Activated naive CD4-positive, alpha-beta T cell treated with anti-CD3 and anti-CD28 coated beads, Interleukin-2, amount 10 ng/mL, durations not matched to agents 7 days and 5 days (primary cell): ENCODE measurements around the gene PTPRF.

ENCODE experiments used
- CTCF ChIA-PET: fragments of 350-600 bp; sonication (Branson Sonifier 250); formaldehyde crosslinking; loops from one replicate; lab custom pipeline; 2021; ENCODE audit warnings: antibody characterized with exemption; lab: Charles Lee
- DNase-seq: peaks from one replicate; pipeline ENCODE4 v3.0.0-alpha.2; 2020
- H3K27ac Mint-ChIP-seq: one replicate; pipeline ENCODE4 v1.8.0; 2021; ENCODE audit warnings: mild to moderate bottlenecking, moderate library complexity, mixed read lengths
- H3K27me3 Mint-ChIP-seq: one replicate; pipeline ENCODE4 v1.8.0; 2021; ENCODE audit warnings: mild to moderate bottlenecking, mixed read lengths
- H3K36me3 Mint-ChIP-seq: one replicate; pipeline ENCODE4 v1.8.0; 2021; ENCODE audit warnings: mixed read lengths
- H3K4me1 Mint-ChIP-seq: one replicate; pipeline ENCODE4 v1.8.0; 2021; ENCODE audit warnings: mixed read lengths
- H3K4me3 Mint-ChIP-seq: one replicate; pipeline ENCODE4 v1.8.0; 2021; ENCODE audit warnings: mild to moderate bottlenecking, moderate library complexity, mixed read lengths
- H3K9me3 Mint-ChIP-seq: one replicate; pipeline ENCODE4 v1.8.0; 2021; ENCODE audit warnings: mixed read lengths

The PTPRF gene

GRCh38 chr1:43558346-43558841, 27.7 kb downstream of the PTPRF start:
- Mint-ChIP-seq H3K4me1 (no peaks in the 10 kb centered on the region), H3K27ac (no peak overlapping the region), H3K9me3 (no peaks in the 10 kb centered on the region), H3K27me3 (peaks cover 5% of the 10 kb centered on the region), H3K4me3 (no peak overlapping the region), H3K36me3 (no peaks in the 10 kb centered on the region)
- CTCF ChIA-PET = interaction anchor here (1.3 kb wide), 1 partner anchor 12 kb away, joined by 3 read pairs; no protein-coding TSS in a partner anchor
- DNase-seq = no peak

GRCh38 chr1:43559714-43560113, 29.0 kb downstream of the PTPRF start:
- Mint-ChIP-seq H3K9me3 (no peaks in the 10 kb centered on the region), H3K4me1 (peaks cover 2% of the 10 kb centered on the region), H3K27me3 (peaks cover 13% of the 10 kb centered on the region), H3K4me3 (no peak overlapping the region), H3K36me3 (no peaks in the 10 kb centered on the region), H3K27ac (no peak overlapping the region)
- DNase-seq = no peak
- CTCF ChIA-PET = no interaction called here

DNA sequence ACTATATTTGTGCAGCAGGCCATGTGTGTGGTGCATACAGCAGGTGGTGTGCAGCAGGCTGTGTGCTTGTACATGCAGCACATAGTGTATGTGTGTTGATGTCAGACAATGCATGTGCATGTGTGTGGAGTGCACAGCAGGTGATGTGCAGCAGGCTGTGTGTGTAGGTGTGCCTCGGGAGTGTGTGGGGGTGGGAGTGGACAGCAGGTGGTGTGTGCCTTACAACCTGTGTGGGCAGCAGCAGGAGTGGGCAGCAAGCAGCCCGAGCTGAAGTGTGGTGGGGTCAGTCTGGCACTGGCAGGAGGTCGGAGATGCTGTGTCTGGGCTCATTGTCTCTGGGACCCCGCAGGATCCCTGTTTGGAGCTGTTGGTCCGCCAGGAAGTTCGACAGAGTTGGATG, 29.6 kb downstream of the PTPRF start:
- no peak overlapping the region for H3K4me3 Mint-ChIP-seq
- no peaks in the 10 kb centered on the region for H3K36me3 Mint-ChIP-seq
- peaks cover 18% of the 10 kb centered on the region for H3K27me3 Mint-ChIP-seq
- CTCF ChIA-PET = no interaction called here
- peaks cover 8% of the 10 kb centered on the region for H3K4me1 Mint-ChIP-seq
- DNase-seq = no peak
- no peaks in the 10 kb centered on the region for H3K9me3 Mint-ChIP-seq
- no peak overlapping the region for H3K27ac Mint-ChIP-seq

- H3K4me3 Mint-ChIP-seq = no peak overlapping the region
- no peak for DNase-seq
- peaks cover 43% of the 10 kb centered on the region for H3K27me3 Mint-ChIP-seq
- no peaks in the 10 kb centered on the region for H3K9me3 Mint-ChIP-seq
- H3K36me3 Mint-ChIP-seq = no peaks in the 10 kb centered on the region
- no peak overlapping the region for H3K27ac Mint-ChIP-seq
- CTCF ChIA-PET = interaction anchor here (1.0 to 1.3 kb wide), 2 partner anchors 10 to 371 kb away, joined by 3 read pairs; no protein-coding TSS in a partner anchor
- H3K4me1 Mint-ChIP-seq = peaks cover 14% of the 10 kb centered on the region
These were observed 33.3 kb downstream of the PTPRF start for GRCh38 chr1:43563876-43564539.

- no peaks in the 10 kb centered on the region for H3K36me3 Mint-ChIP-seq
- no peak for DNase-seq
- CTCF ChIA-PET = interaction anchor here (1.0 to 1.3 kb wide), 2 partner anchors 11 to 370 kb away, joined by 3 read pairs; no protein-coding TSS in a partner anchor
- peaks cover 14% of the 10 kb centered on the region for H3K4me1 Mint-ChIP-seq
- peak overlapping the region; percentile 56 for H3K4me3 Mint-ChIP-seq
- H3K27ac Mint-ChIP-seq = no peak overlapping the region
- peaks cover 43% of the 10 kb centered on the region for H3K27me3 Mint-ChIP-seq
- H3K9me3 Mint-ChIP-seq = no peaks in the 10 kb centered on the region
These were observed 34.1 kb downstream of the PTPRF start for GRCh38 chr1:43564551-43565348.

DNA sequence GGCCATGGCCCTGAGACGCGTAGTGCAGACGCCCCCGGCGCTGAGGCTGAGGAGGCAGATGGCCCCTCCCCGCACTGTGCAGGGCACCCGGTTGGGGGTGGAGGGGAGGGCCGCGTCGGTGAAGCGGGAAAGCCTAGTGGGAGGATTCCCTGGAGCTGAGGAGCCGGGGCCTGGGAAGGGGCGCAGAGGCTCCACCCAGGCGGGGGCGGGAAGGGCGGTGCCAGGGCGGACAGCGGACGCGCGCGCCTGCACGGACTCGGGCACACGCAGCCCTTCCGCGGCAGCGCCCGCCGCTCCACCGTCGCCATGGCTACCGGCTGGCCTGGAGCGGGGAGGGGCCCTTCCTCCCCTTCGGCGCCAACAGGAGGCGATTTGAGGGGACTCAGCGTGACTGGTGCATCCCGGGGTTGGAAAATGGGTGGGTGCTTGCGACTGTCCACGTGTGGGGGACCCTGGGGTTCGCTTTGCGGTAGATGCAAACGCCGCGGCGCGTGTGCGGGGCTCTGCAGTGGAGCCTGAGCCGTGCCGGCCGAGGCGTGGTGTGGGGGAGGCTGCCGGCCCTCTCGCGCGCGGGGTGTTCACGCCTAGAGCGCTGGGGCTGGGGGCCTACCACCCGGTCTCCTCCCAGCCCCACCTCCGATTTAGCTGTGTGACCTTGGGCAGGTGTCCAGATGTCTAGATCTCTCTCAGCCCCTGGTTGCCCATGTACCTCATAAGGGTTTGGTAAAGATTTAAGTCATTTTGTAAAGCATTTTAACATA, 35.1 kb downstream of the PTPRF start:
- no peaks in the 10 kb centered on the region for H3K9me3 Mint-ChIP-seq
- no peaks in the 10 kb centered on the region for H3K36me3 Mint-ChIP-seq
- no peak overlapping the region for H3K27ac Mint-ChIP-seq
- peaks cover 43% of the 10 kb centered on the region for H3K27me3 Mint-ChIP-seq
- CTCF ChIA-PET = interaction anchor here (1.3 kb wide), 1 partner anchor 369 kb away, joined by 3 read pairs; no protein-coding TSS in a partner anchor
- H3K4me1 Mint-ChIP-seq = peaks cover 14% of the 10 kb centered on the region
- peak; percentile 74 for DNase-seq
- peak overlapping the region; percentile 61 for H3K4me3 Mint-ChIP-seq

GRCh38 chr1:43566382-43567044, 35.8 kb downstream of the PTPRF start:
- CTCF ChIA-PET = interaction anchor here (3.1 kb wide), 1 partner anchor 12 kb away, joined by 7 read pairs; no protein-coding TSS in a partner anchor
- H3K27me3 Mint-ChIP-seq = peaks cover 50% of the 10 kb centered on the region
- H3K4me1 Mint-ChIP-seq = peaks cover 14% of the 10 kb centered on the region

DNA sequence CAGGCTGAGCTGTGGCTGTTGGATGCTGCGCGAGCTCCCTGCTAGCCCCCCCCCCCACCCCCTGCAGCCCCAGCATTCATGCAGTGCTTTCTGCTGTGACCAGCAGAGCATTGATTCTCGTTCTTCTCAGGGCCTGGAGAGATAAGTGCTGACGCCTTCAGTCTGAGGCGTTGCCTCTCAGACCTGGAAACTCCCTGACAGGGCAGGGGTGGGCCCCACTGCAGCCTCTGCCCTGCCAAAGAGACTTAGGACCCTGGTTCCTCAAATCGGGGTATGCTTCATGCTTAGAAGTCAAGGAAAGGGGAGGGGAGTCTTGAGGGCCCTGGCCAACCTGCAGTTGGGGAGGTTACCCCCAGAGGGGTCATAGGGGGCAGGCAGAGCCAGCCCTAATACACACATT, 38.5 kb downstream of the PTPRF start:
- Mint-ChIP-seq H3K27ac (no peak overlapping the region), H3K27me3 (peaks cover 42% of the 10 kb centered on the region), H3K36me3 (no peaks in the 10 kb centered on the region), H3K9me3 (no peaks in the 10 kb centered on the region), H3K4me3 (no peak overlapping the region), H3K4me1 (peaks cover 14% of the 10 kb centered on the region)
- CTCF ChIA-PET = interaction anchor here (3.1 kb wide), 1 partner anchor 15 kb away, joined by 7 read pairs; no protein-coding TSS in a partner anchor
- DNase-seq = no peak

More at GRCh38 chr1:43566382-43567044, 35.8 kb downstream of the PTPRF start:
- Mint-ChIP-seq H3K4me3 (peak overlapping the region; percentile 61), H3K9me3 (no peaks in the 10 kb centered on the region), H3K36me3 (no peaks in the 10 kb centered on the region), H3K27ac (no peak overlapping the region)
- no peak for DNase-seq

GRCh38 chr1:43570277-43570676, 39.6 kb downstream of the PTPRF start:
- no peak for DNase-seq
- Mint-ChIP-seq H3K27me3 (peaks cover 33% of the 10 kb centered on the region), H3K36me3 (no peaks in the 10 kb centered on the region), H3K9me3 (no peaks in the 10 kb centered on the region), H3K4me3 (no peak overlapping the region), H3K4me1 (peaks cover 6% of the 10 kb centered on the region), H3K27ac (no peak overlapping the region)
- CTCF ChIA-PET = interaction anchor here (1.5 kb wide), 1 partner anchor 16 kb away, joined by 4 read pairs; no protein-coding TSS in a partner anchor

DNA sequence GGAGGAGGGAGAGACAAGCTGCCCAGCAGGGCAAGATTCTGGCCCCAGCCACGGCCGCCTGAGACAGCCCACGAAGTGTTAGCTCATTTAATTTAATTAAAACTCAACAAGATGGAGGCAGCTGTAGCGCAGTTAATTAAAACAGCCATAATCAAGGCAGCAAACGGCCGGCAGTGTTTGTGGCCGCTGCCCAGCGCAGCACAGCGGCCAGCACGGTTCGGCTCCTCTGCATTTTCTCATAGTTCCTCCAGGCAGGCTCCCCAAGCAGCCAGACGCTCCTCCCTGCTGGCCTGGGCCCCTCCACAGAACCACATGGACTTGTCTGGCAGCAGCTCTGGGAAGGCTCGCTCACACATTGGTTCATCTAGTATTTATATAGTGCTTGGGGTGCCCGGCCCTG, 40.0 kb downstream of the PTPRF start:
- DNase-seq = no peak
- CTCF ChIA-PET = interaction anchor here (1.5 kb wide), 1 partner anchor 16 kb away, joined by 4 read pairs; no protein-coding TSS in a partner anchor
- peaks cover 4% of the 10 kb centered on the region for H3K4me1 Mint-ChIP-seq
- H3K27ac Mint-ChIP-seq = no peak overlapping the region
- H3K27me3 Mint-ChIP-seq = peaks cover 29% of the 10 kb centered on the region
- H3K4me3 Mint-ChIP-seq = no peak overlapping the region
- no peaks in the 10 kb centered on the region for H3K9me3 Mint-ChIP-seq
- H3K36me3 Mint-ChIP-seq = no peaks in the 10 kb centered on the region

DNA sequence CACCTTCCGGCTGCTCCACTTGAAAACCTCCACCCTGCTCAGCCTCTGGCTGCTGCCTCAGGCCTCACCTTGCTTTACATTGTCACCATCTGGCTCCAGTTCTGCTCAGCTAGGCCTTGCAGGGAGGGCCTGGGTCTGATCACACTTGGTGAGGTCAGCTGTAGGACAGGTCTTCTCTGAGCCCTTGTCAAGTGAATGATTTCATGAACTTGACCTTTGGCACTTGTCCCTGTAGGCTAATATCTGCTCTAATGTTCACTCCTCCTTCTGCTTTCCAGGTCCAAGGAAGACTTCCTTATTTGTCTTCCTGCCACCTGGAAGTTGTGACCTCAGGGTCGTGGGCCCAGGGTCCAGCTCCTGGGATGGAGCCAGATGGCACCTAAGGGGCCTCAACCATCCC, 41.4 kb downstream of the PTPRF start:
- H3K27ac Mint-ChIP-seq = no peak overlapping the region

GRCh38 chr1:43572538-43572937, 41.9 kb downstream of the PTPRF start:
- DNase-seq = no peak
- Mint-ChIP-seq H3K27ac (no peak overlapping the region), H3K27me3 (peaks cover 11% of the 10 kb centered on the region), H3K9me3 (no peaks in the 10 kb centered on the region), H3K4me3 (no peak overlapping the region), H3K4me1 (no peaks in the 10 kb centered on the region), H3K36me3 (no peaks in the 10 kb centered on the region)
- CTCF ChIA-PET = interaction anchor here (1.3 to 1.4 kb wide), 2 partner anchors 18 to 39 kb away, joined by 3 to 4 read pairs; no protein-coding TSS in a partner anchor

More for the DNA sequence above, 41.4 kb downstream of the PTPRF start:
- H3K27me3 Mint-ChIP-seq = peaks cover 15% of the 10 kb centered on the region
- no peaks in the 10 kb centered on the region for H3K9me3 Mint-ChIP-seq
- no peak overlapping the region for H3K4me3 Mint-ChIP-seq
- CTCF ChIA-PET = interaction anchor here (1.3 to 1.4 kb wide), 2 partner anchors 18 to 38 kb away, joined by 3 to 4 read pairs; no protein-coding TSS in a partner anchor
- H3K4me1 Mint-ChIP-seq = no peaks in the 10 kb centered on the region
- no peak for DNase-seq
- H3K36me3 Mint-ChIP-seq = no peaks in the 10 kb centered on the region
